Fibroblast of lung (primary cell): ENCODE data around the gene SKIL. TPM values are rescaled to one million over a fixed set of nuclear protein-coding genes. Genes with fewer than 3 reads are reported as not detected.

Experiments used
- DNase-seq, 2 donors: peaks; one replicate each; pipeline versions ENCODE4 v3.0.0 to v3.0.0-alpha.2; 2010; ENCODE audit warnings: low read depth in 2 of 2
- H2AFZ ChIP-seq: 2 replicates; pipeline ENCODE4 v1.5.1; 2012; ENCODE audit warnings: low read length, control low read depth, inconsistent platforms
- H3K27ac ChIP-seq: 2 replicates; pipeline ENCODE4 v1.5.1; 2011; ENCODE audit warnings: low read length, control low read depth; ENCODE audit not compliant: insufficient read depth
- H3K27me3 ChIP-seq: 2 replicates; pipeline ENCODE4 v1.5.1; 2011; ENCODE audit warnings: mild to moderate bottlenecking, low read length; ENCODE audit not compliant: control insufficient read depth, insufficient read depth
- H3K36me3 ChIP-seq: 2 replicates; pipeline ENCODE4 v1.5.1; 2011; ENCODE audit warnings: low read length; ENCODE audit not compliant: control insufficient read depth, insufficient read depth
- H3K4me1 ChIP-seq: 2 replicates; pipeline ENCODE4 v1.5.1; 2011; ENCODE audit warnings: low read length; ENCODE audit not compliant: control insufficient read depth, insufficient read depth; ENCODE audit errors: extremely low read depth
- H3K4me2 ChIP-seq: 2 replicates; pipeline ENCODE4 v1.5.1; 2011; ENCODE audit warnings: low read length, control low read depth; ENCODE audit not compliant: insufficient read depth; ENCODE audit errors: extremely low read depth
- H3K4me3 ChIP-seq, 4 experiments: fragments of 200-600 bp in 1 of 4; sonication (generic) in 1 of 4; replicated peaks in 1 of 4; 2 replicates each; pipeline ENCODE4 v1.5.1; 2011 to 2016; ENCODE audit warnings: low read length in 4 of 4, low read depth in 3 of 4, mild to moderate bottlenecking in 3 of 4, control low read depth in 2 of 4, inconsistent platforms in 1 of 4, mixed read lengths in 1 of 4; ENCODE audit not compliant: insufficient read depth in 1 of 4; ENCODE audit errors: control extremely low read depth in 1 of 4
- H3K79me2 ChIP-seq: 2 replicates; pipeline ENCODE4 v1.5.1; 2012; ENCODE audit warnings: mild to moderate bottlenecking, low read length, inconsistent platforms; ENCODE audit not compliant: control insufficient read depth, insufficient read depth
- H3K9ac ChIP-seq: 2 replicates; pipeline ENCODE4 v1.5.1; 2011; ENCODE audit warnings: mild to moderate bottlenecking, low read length, control low read depth; ENCODE audit not compliant: insufficient read depth
- H3K9me3 ChIP-seq: 2 replicates; pipeline ENCODE4 v1.5.1; 2012; ENCODE audit warnings: low read depth, low read length; ENCODE audit not compliant: control insufficient read depth, insufficient read depth
- H4K20me1 ChIP-seq: 2 replicates; pipeline ENCODE4 v1.5.1; 2011; ENCODE audit warnings: low read length; ENCODE audit not compliant: control insufficient read depth, insufficient read depth; ENCODE audit errors: extremely low read depth
- EZH2 ChIP-seq: IDR thresholded peaks from 2 replicates; pipeline ENCODE4 v1.5.1; 2012; ENCODE audit warnings: low read length, control low read depth, mild to moderate bottlenecking; ENCODE audit errors: missing control alignments
- polyA minus RNA-seq: library from RNA; depleted of rRNA, polyadenylated mRNA; stranded (reverse); fragments of >200 nt; gene quantifications from 2 replicates; pipeline ENCODE4 v1.2.3, GENCODE V29; 2011; ENCODE audit warnings: low replicate concordance
- polyA plus RNA-seq, 2 donors: library from polyadenylated mRNA; depleted of rRNA in 1 of 2; stranded (reverse) in 1 of 2; unstranded in 1 of 2; fragments of >200 nt; gene quantifications; 2 replicates each; pipeline ENCODE4 v1.2.1, GENCODE V29; 2011 to 2012; ENCODE audit warnings: missing spikeins in 1 of 2
- total RNA-seq: library from RNA; depleted of rRNA; stranded (reverse); fragments of >200 nt; gene quantifications from 2 replicates; pipeline ENCODE4 v1.2.1, GENCODE V29; 2014
- TF ChIP-seq, protein P1 (sequence below), 2 donors: IDR thresholded peaks in 1 of 2; conservative IDR thresholded peaks in 1 of 2; 1 replicate in 1 of 2; 2 replicates in 1 of 2; pipeline ENCODE4 v1.5.1; 2011 to 2012; ENCODE audit warnings: low read length in 2 of 2, control low read depth in 1 of 2, inconsistent platforms in 1 of 2, low read depth in 1 of 2, mild to moderate bottlenecking in 1 of 2

SKIL gene, protein sequence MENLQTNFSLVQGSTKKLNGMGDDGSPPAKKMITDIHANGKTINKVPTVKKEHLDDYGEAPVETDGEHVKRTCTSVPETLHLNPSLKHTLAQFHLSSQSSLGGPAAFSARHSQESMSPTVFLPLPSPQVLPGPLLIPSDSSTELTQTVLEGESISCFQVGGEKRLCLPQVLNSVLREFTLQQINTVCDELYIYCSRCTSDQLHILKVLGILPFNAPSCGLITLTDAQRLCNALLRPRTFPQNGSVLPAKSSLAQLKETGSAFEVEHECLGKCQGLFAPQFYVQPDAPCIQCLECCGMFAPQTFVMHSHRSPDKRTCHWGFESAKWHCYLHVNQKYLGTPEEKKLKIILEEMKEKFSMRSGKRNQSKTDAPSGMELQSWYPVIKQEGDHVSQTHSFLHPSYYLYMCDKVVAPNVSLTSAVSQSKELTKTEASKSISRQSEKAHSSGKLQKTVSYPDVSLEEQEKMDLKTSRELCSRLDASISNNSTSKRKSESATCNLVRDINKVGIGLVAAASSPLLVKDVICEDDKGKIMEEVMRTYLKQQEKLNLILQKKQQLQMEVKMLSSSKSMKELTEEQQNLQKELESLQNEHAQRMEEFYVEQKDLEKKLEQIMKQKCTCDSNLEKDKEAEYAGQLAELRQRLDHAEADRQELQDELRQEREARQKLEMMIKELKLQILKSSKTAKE
- total RNA-seq (33.4 and 53.2 TPM in 2 replicates), polyA plus RNA-seq (11.1 and 15.3 TPM in 2 replicates), polyA minus RNA-seq (4.7 and 7.3 TPM in 2 replicates)
- 8.0 and 12.1 TPM in 2 replicates for polyA plus RNA-seq (2012)

DNA sequence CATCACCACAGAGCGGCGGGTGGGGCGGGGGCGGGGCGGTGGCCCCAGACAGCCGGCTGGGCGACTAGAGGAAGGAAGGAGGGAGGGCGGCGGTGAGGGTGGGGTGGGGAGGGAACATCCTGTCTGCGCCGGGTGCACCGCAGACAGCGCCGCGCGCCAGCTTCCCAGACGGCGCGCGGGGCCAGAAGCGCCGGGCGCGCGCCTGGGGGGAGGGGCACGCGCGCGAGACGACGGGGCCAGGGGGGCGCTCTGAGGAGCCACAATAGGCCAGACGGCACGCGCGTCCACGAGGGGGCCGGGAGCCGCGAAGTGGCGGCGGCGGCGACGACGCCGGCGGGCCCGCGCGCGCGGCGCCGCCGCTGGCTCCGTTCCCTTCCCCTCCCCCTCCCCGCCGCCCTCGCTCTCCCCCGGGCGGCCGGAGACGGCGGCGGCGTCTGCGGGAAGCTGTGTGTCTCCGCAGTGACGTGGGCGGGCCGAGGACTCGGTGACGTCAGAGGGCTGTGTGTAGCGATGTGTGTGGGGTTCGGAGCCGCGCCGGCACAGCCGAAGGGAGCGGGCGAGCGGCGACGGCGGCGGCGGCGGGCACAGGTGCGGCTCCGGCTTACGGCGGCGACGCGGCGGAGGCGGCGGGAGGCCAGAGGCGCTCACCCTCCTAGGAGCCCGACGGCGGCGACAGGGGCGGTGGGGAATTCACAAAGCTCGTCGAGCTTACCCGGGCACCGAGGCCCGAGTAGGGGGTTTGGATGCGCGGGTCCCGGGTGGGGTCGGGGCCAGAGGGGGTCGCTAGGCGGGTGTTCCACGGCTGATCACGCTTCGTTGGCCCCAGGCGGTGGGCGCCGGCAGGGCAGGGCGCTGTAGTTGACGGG, at the start of gene SKIL:
TSS of gene SKIL (plus strand) at position 540 of the 866 bp plus-strand sequence. CDS start 2,617 bp downstream, outside the sequence.
- Histone ChIP-seq H3K4me1 (peaks cover 3% of the 10 kb centered on the region), H3K27ac (peak within 1 kb of the TSS; percentile 92), H2AFZ (no peak within 1 kb of the TSS), H3K4me3 (peak within 1 kb of the TSS; percentile 43 to 81 (median 71)), H3K27me3 (no peaks in the 10 kb centered on the region), H3K9ac (peak within 1 kb of the TSS; percentile 93), H4K20me1 (no peaks in the 10 kb centered on the region), H3K9me3 (no peaks in the 10 kb centered on the region), H3K36me3 (no peaks in the 10 kb centered on the region), H3K79me2 (peaks cover 34% of the 10 kb centered on the region), H3K4me2 (peak within 1 kb of the TSS; percentile 92)
- peak; percentile 96 for DNase-seq
- TF ChIP-seq, protein P1, sequence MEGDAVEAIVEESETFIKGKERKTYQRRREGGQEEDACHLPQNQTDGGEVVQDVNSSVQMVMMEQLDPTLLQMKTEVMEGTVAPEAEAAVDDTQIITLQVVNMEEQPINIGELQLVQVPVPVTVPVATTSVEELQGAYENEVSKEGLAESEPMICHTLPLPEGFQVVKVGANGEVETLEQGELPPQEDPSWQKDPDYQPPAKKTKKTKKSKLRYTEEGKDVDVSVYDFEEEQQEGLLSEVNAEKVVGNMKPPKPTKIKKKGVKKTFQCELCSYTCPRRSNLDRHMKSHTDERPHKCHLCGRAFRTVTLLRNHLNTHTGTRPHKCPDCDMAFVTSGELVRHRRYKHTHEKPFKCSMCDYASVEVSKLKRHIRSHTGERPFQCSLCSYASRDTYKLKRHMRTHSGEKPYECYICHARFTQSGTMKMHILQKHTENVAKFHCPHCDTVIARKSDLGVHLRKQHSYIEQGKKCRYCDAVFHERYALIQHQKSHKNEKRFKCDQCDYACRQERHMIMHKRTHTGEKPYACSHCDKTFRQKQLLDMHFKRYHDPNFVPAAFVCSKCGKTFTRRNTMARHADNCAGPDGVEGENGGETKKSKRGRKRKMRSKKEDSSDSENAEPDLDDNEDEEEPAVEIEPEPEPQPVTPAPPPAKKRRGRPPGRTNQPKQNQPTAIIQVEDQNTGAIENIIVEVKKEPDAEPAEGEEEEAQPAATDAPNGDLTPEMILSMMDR (conservative IDR thresholded peaks at IDR 0.05 in 1 of 2, IDR thresholded peaks at IDR 0.05 in 1 of 2; ENCODE audit: low read depth in 1 of 2, low read length in 2 of 2) = no peak
- TF ChIP-seq EZH2 = no peak

DNA sequence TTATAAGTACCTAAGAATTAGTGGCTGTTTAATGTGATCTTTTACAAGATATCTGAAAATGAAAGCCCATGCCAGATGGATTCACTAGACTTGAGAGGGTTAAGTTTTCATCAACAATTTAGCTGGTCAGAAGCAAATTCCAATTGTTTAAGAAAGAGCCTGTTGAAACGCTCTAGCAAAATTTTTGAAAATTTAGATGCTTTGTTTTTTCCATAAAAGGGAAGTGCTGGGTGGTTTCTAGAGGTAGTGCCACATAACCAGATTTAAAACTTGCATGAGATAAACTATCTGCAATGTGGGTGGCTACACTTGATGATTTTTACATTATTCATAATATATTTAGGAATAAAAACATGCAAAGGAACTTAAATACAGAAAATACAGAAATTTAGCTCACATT, 48.5 kb upstream of the SKIL start:
- no peaks in the 10 kb centered on the region for H3K4me1 ChIP-seq
- H3K4me2 ChIP-seq = no peak overlapping the region
- H3K9ac ChIP-seq = no peak overlapping the region
- no peak overlapping the region for H3K4me3 ChIP-seq
- no peaks in the 10 kb centered on the region for H3K9me3 ChIP-seq
- no peak overlapping the region for H3K27ac ChIP-seq
- H3K36me3 ChIP-seq = no peaks in the 10 kb centered on the region
- no peak overlapping the region for H2AFZ ChIP-seq
- no peak for TF ChIP-seq EZH2
- TF ChIP-seq, protein P1 (conservative IDR thresholded peaks at IDR 0.05 in 1 of 2, IDR thresholded peaks at IDR 0.05 in 1 of 2; ENCODE audit: low read depth in 1 of 2, low read length in 2 of 2) = no peak
- DNase-seq = peak in 1 of 2 donors; percentile 21
- H3K79me2 ChIP-seq = no peaks in the 10 kb centered on the region
- H3K27me3 ChIP-seq = no peaks in the 10 kb centered on the region
- no peaks in the 10 kb centered on the region for H4K20me1 ChIP-seq
